Mammary epithelial cell (primary cell): ENCODE results near the gene KCP.

Source experiments
- CTCF ChIP-seq, 2 donors: IDR thresholded peaks in 1 of 2; conservative IDR thresholded peaks in 1 of 2; 2 replicates each; pipeline ENCODE4 v1.5.1; 2011 to 2012; ENCODE audit warnings: inconsistent platforms in 2 of 2, low read length in 2 of 2, mild to moderate bottlenecking in 2 of 2, control low read depth in 1 of 2, low read depth in 1 of 2; ENCODE audit not compliant: insufficient read depth in 1 of 2; ENCODE audit errors: extremely low read depth in 1 of 2
- EZH2 ChIP-seq: IDR thresholded peaks from 2 replicates; pipeline ENCODE4 v1.6.1; 2012; ENCODE audit warnings: low read length, inconsistent platforms, borderline replicate concordance

DNA sequence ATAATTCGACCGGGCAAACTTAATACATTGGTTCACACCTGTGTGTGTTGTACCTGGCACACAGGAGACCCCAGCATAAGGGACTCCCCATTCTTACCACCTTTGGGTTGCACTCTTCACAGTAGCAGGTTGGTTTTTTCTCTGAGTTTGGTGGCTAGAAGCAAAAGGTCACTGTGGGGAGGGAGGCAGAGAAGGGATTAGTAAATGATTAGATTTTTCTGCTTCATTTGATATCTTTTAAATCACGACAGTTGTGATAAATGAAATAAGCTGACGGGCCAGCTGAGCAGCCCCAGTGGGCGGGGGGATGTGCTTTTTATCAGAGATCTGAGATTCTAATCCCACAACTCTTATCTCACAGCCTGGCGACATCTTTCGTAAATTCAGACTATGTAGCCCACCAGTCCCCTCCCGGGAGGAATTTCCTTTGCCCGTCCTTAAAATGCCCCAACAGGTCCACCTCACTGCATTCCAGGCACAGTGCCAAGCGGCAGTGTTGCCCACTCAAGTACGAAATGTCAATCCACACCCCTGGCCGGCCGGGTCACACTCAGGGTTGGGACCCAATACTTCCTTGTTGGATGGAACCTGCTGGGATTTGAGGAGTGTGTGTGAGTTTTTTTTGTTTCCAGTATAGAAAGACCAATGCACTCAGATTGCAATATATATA, 10.5 kb upstream of the KCP start:
- TF ChIP-seq CTCF (conservative IDR thresholded peaks at IDR 0.05 in 1 of 2, IDR thresholded peaks at IDR 0.05 in 1 of 2; ENCODE audit: extremely low read depth in 1 of 2, insufficient read depth in 1 of 2, low read depth in 1 of 2, low read length in 2 of 2) = no peak
- TF ChIP-seq EZH2 = no peak
